Peyer's patch (tissue), 4 donors: ENCODE results near the gene VPS36. TPM values are rescaled to one million over a fixed set of nuclear protein-coding genes. Genes with fewer than 3 reads are reported as not detected.

ENCODE experiments used
- DNase-seq, 3 donors: peaks; one replicate each; pipeline ENCODE4 v3.0.0-alpha.2; 2017 to 2019
- H3K27ac ChIP-seq, 4 donors: fragments of 200-600 bp; sonication (generic); one replicate each; pipeline ENCODE4 v1.5.1; 2016 to 2019
- H3K27me3 ChIP-seq, 2 donors: fragments of 200-600 bp; sonication (generic); one replicate each; pipeline ENCODE4 v1.5.1; 2019
- H3K36me3 ChIP-seq, 3 donors: fragments of 200-600 bp; sonication (generic); one replicate each; pipeline ENCODE4 v1.5.1; 2016 to 2019
- H3K4me1 ChIP-seq, 4 donors: fragments of 200-600 bp; sonication (generic); one replicate each; pipeline ENCODE4 v1.5.1; 2016 to 2019
- H3K4me3 ChIP-seq, 4 donors: fragments of 200-600 bp; sonication (generic); 1 replicate in 3 of 4; 2 replicates in 1 of 4; pipeline ENCODE4 v1.5.1; 2016 to 2019; ENCODE audit warnings: mild to moderate bottlenecking in 1 of 4
- H3K9me3 ChIP-seq, 4 donors: fragments of 200-600 bp; sonication (generic); one replicate each; pipeline ENCODE4 v1.5.1; 2016 to 2019; ENCODE audit warnings: mild to moderate bottlenecking in 1 of 4
- POLR2A ChIP-seq, 2 donors: fragments of 450-650 bp; IDR thresholded peaks; one replicate each; pipeline ENCODE4 v1.5.1; 2017; ENCODE audit warnings: antibody characterized with exemption in 2 of 2, mild to moderate bottlenecking in 2 of 2, moderate library complexity in 2 of 2
- small RNA-seq, 2 donors: library from RNA; depleted of rRNA; stranded (forward); fragments of <200 nt; gene quantifications; one replicate each; pipeline ENCODE3, GENCODE V24; 2016
- total RNA-seq, 4 donors: library from RNA; depleted of rRNA; stranded (reverse); fragments of >200 nt; gene quantifications; one replicate each; pipeline ENCODE4 v1.1.0, GENCODE V29; 2016
- TF ChIP-seq, protein P1 (sequence below), 6 experiments: fragments of 450-650 bp in 4 of 6; fragments of 200-600 bp in 2 of 6; sonication (generic) in 1 of 6; IDR thresholded peaks; one replicate each; pipeline ENCODE4 v1.5.1; 2017 to 2019; ENCODE audit warnings: antibody characterized with exemption in 6 of 6, mild to moderate bottlenecking in 3 of 6, moderate library complexity in 1 of 6

The VPS36 gene
- total RNA-seq, 4 donors from 2014 or later = 52.0 to 87.0 (median 78.7) TPM

DNA sequence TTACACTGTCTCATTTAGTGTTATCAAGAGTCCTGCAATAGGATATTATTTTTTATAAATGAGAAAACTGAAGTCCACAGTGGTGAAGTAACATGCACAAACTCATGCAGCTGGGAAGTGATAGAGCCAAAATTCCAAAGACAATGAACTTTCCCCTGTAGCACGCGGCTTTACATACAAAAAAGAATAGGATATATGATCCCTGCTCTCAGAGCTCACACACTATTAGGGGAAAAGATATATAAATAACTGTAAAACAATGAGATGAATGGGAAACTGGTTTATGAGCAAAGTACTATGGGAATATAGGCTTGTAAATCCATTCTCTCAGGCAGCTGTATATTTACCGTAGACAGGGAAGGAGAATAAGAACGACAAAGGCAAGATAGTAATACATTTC, 84.1 kb downstream of the VPS36 start:
- TF ChIP-seq, protein P1, sequence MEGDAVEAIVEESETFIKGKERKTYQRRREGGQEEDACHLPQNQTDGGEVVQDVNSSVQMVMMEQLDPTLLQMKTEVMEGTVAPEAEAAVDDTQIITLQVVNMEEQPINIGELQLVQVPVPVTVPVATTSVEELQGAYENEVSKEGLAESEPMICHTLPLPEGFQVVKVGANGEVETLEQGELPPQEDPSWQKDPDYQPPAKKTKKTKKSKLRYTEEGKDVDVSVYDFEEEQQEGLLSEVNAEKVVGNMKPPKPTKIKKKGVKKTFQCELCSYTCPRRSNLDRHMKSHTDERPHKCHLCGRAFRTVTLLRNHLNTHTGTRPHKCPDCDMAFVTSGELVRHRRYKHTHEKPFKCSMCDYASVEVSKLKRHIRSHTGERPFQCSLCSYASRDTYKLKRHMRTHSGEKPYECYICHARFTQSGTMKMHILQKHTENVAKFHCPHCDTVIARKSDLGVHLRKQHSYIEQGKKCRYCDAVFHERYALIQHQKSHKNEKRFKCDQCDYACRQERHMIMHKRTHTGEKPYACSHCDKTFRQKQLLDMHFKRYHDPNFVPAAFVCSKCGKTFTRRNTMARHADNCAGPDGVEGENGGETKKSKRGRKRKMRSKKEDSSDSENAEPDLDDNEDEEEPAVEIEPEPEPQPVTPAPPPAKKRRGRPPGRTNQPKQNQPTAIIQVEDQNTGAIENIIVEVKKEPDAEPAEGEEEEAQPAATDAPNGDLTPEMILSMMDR (IDR thresholded peaks at IDR 0.05) = no peak
- TF ChIP-seq POLR2A (IDR thresholded peaks at IDR 0.05) = no peak
- no peaks in the 10 kb centered on the region for H3K27me3 ChIP-seq
- DNase-seq = no peak
- H3K4me1 ChIP-seq = no peaks in the 10 kb centered on the region
- H3K36me3 ChIP-seq = no peaks in the 10 kb centered on the region
- no peaks in the 10 kb centered on the region for H3K9me3 ChIP-seq
- no peak overlapping the region for H3K27ac ChIP-seq
- H3K4me3 ChIP-seq = no peak overlapping the region

Small RNA genes within 50 kb of the gene (small RNA-seq; reads per million reads assigned to genes)
- 0 reads per million in 2 donors for gene RNY4P24

Other genes with a start within 250 kb of the VPS36 start
- gene THSD1, start 44.5 kb downstream of the VPS36 start, total RNA-seq = 1 to 10 TPM; 2.1 to 5.0 (median 2.5) TPM
- gene CKAP2, start 4.8 kb upstream of the VPS36 start, total RNA-seq = 10 to 100 TPM in 3 of 4 donors, 1 to 10 TPM in 1; 9.8 to 38.0 (median 13.7) TPM
- gene HNRNPA1L2, start 191.8 kb upstream of the VPS36 start, total RNA-seq = 10 to 100 TPM in 1 of 4 donors, 1 to 10 TPM in 3; 2.8 to 23.9 (median 4.6) TPM
- 10 to 100 TPM; 22.4 to 49.5 (median 27.5) TPM for gene SUGT1, start 202.2 kb upstream of the VPS36 start, total RNA-seq